ENCODE results near the gene TRIM32. TPM values are rescaled to one million over a fixed set of nuclear protein-coding genes. Genes with fewer than 3 reads are reported as not detected.

TRIM32 gene
- total RNA-seq, 1 experiment from 2014 or later, result 11.6 TPM

GRCh38 chr9:116646661-116647514 lies 40.2 kb upstream of the TRIM32 start:
- intact Hi-C loops (cut with micrococcal nuclease), result loop anchor here (1.0 kb wide), 1 partner anchor 58 kb away; no protein-coding TSS in a partner anchor
- ChIA-PET CTCF (interaction anchor here (1.1 kb wide), 1 partner anchor 57 kb away, joined by 4 read pairs; no protein-coding TSS in a partner anchor), POLR2A (ENCODE audit: unreplicated experiment) (no interaction called here)
- Histone ChIP-seq H3K9me2 (replicated peaks; ENCODE audit: low read length) (no peaks in the 10 kb centered on the region), H4K20me1 (ENCODE audit: low read length) (no peaks in the 10 kb centered on the region), H3K4me3 (ENCODE audit: low read length) (no peak overlapping the region), H3F3A (ENCODE audit: low read length, unreplicated experiment) (no peaks in the 10 kb centered on the region), H2AFZ (ENCODE audit: low read length) (no peak overlapping the region), H3K79me2 (ENCODE audit: low read length) (no peaks in the 10 kb centered on the region), H3K9ac (ENCODE audit: low read length) (no peak overlapping the region), H3K9me3 (ENCODE audit: low read length) (no peaks in the 10 kb centered on the region), H3K27ac (ENCODE audit: low read length) (no peak overlapping the region), H3K36me3 (ENCODE audit: low read depth, low read length) (no peaks in the 10 kb centered on the region), H3K4me1 (ENCODE audit: insufficient read depth, low read length) (no peaks in the 10 kb centered on the region), H3K27me3 (ENCODE audit: low read length) (no peaks in the 10 kb centered on the region), H3K4me2 (ENCODE audit: low read length) (no peak overlapping the region)
- no TSS peak for BruUV-seq (replicated peaks)
- peak; percentile 51 for DNase-seq
- TF ChIP-seq EZH2phosphoT487 (IDR thresholded peaks at IDR 0.05; ENCODE audit: borderline replicate concordance, low read length), result no peak
- peak; percentile 63 for TF ChIP-seq CTCF (conservative IDR thresholded peaks at IDR 0.05; ENCODE audit: low read depth, low read length)
- ATAC-seq, result peak; percentile 70

GRCh38 chr9:116647515-116647809 lies 39.6 kb upstream of the TRIM32 start:
- H3K36me3 ChIP-seq (ENCODE audit: low read depth, low read length), result no peaks in the 10 kb centered on the region
- H3F3A ChIP-seq (ENCODE audit: low read length, unreplicated experiment), result no peaks in the 10 kb centered on the region
- no peaks in the 10 kb centered on the region for H4K20me1 ChIP-seq (ENCODE audit: low read length)
- H2AFZ ChIP-seq (ENCODE audit: low read length), result no peak overlapping the region
- ChIA-PET CTCF (interaction anchor here (1.1 kb wide), 1 partner anchor 58 kb away, joined by 4 read pairs; no protein-coding TSS in a partner anchor), POLR2A (ENCODE audit: unreplicated experiment) (no interaction called here)
- no peak for ATAC-seq
- no peak overlapping the region for H3K4me3 ChIP-seq (ENCODE audit: low read length)
- no peaks in the 10 kb centered on the region for H3K79me2 ChIP-seq (ENCODE audit: low read length)
- no peak overlapping the region for H3K27ac ChIP-seq (ENCODE audit: low read length)
- no peaks in the 10 kb centered on the region for H3K9me3 ChIP-seq (ENCODE audit: low read length)
- no peak for DNase-seq
- H3K9me2 ChIP-seq (replicated peaks; ENCODE audit: low read length), result no peaks in the 10 kb centered on the region
- no peaks in the 10 kb centered on the region for H3K4me1 ChIP-seq (ENCODE audit: insufficient read depth, low read length)
- no peaks in the 10 kb centered on the region for H3K27me3 ChIP-seq (ENCODE audit: low read length)
- BruUV-seq (replicated peaks), result no TSS peak
- TF ChIP-seq CTCF (conservative IDR thresholded peaks at IDR 0.05; ENCODE audit: low read depth, low read length), result no peak
- no peak for TF ChIP-seq EZH2 (IDR thresholded peaks at IDR 0.05; ENCODE audit: low read length, unreplicated experiment)
- TF ChIP-seq EZH2phosphoT487 (IDR thresholded peaks at IDR 0.05; ENCODE audit: borderline replicate concordance, low read length), result no peak
- no peak overlapping the region for H3K9ac ChIP-seq (ENCODE audit: low read length)
- intact Hi-C loops (cut with micrococcal nuclease), result loop anchor here (1.0 kb wide), 1 partner anchor 58 kb away; no protein-coding TSS in a partner anchor
- H3K4me2 ChIP-seq (ENCODE audit: low read length), result no peak overlapping the region

GRCh38 chr9:116653348-116654058 lies 33.6 kb upstream of the TRIM32 start:
- no TSS peak for BruUV-seq (replicated peaks)
- H3K4me1 ChIP-seq (ENCODE audit: insufficient read depth, low read length), result no peaks in the 10 kb centered on the region
- no peaks in the 10 kb centered on the region for H3K79me2 ChIP-seq (ENCODE audit: low read length)
- CTCF ChIA-PET, result no interaction called here
- H3K4me3 ChIP-seq (ENCODE audit: low read length), result no peak overlapping the region
- intact Hi-C loops (cut with micrococcal nuclease), result no loop called here
- H3K9me2 ChIP-seq (replicated peaks; ENCODE audit: low read length), result no peaks in the 10 kb centered on the region
- H3K27me3 ChIP-seq (ENCODE audit: low read length), result no peaks in the 10 kb centered on the region
- POLR2A ChIA-PET (ENCODE audit: unreplicated experiment), result no interaction called here
- no peak for TF ChIP-seq EZH2phosphoT487 (IDR thresholded peaks at IDR 0.05; ENCODE audit: borderline replicate concordance, low read length)
- no peak for TF ChIP-seq EZH2 (IDR thresholded peaks at IDR 0.05; ENCODE audit: low read length, unreplicated experiment)
- TF ChIP-seq CTCF (conservative IDR thresholded peaks at IDR 0.05; ENCODE audit: low read depth, low read length), result no peak
- H3K27ac ChIP-seq (ENCODE audit: low read length), result no peak overlapping the region
- no peaks in the 10 kb centered on the region for H3K36me3 ChIP-seq (ENCODE audit: low read depth, low read length)
- DNase-seq, result no peak
- H3K9ac ChIP-seq (ENCODE audit: low read length), result no peak overlapping the region
- no peaks in the 10 kb centered on the region for H3F3A ChIP-seq (ENCODE audit: low read length, unreplicated experiment)
- no peaks in the 10 kb centered on the region for H3K9me3 ChIP-seq (ENCODE audit: low read length)
- H2AFZ ChIP-seq (ENCODE audit: low read length), result no peak overlapping the region
- ATAC-seq, result no peak
- H3K4me2 ChIP-seq (ENCODE audit: low read length), result no peak overlapping the region
- H4K20me1 ChIP-seq (ENCODE audit: low read length), result no peaks in the 10 kb centered on the region

All from PC-3 (cell line).